ENCODE data around the gene RPL37.

DNA sequence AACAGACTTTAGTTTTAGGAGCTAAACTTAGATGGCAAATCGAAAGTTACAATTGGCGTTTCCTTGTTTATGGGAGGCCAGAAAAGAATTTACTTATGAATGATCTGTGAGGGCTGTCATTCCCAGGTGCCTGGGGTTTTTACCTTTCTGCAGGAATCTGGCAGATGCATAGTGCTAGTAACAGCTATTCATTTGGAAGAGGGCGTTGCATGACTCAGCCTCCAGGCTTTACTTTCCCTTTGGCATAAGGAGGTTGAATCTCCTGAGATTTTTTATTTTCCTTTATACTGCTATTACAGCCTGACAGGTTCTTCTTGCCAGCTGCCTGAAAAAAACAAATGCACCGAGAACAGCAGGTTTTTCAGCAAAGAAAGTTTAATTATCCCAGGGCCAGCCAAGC is 36.2 kb upstream of the RPL37 start:
- TF ChIP-seq CTCF (IDR thresholded peaks at IDR 0.05) (no peak), EP300 (IDR thresholded peaks at IDR 0.05; ENCODE audit: borderline replicate concordance in 1 of 2, low read depth in 1 of 2, low read length in 1 of 2) (no peak), EZH2phosphoT487 (IDR thresholded peaks at IDR 0.05; ENCODE audit: borderline replicate concordance, low read depth) (no peak), POLR2AphosphoS5 (IDR thresholded peaks at IDR 0.05; ENCODE audit: low read depth, low read length) (no peak), TCF12 (IDR thresholded peaks at IDR 0.05) (no peak), MEF2A (IDR thresholded peaks at IDR 0.05; ENCODE audit: borderline replicate concordance, low read depth) (no peak), CHD2 (IDR thresholded peaks at IDR 0.05; ENCODE audit: low read length, partially characterized antibody) (no peak), NRF1 (IDR thresholded peaks at IDR 0.05; ENCODE audit: low read depth, low read length) (no peak), RFX5 (IDR thresholded peaks at IDR 0.05; ENCODE audit: low read length) (no peak), YY1 (IDR thresholded peaks at IDR 0.05; ENCODE audit: low read depth) (no peak), USF1 (IDR thresholded peaks at IDR 0.05; ENCODE audit: borderline replicate concordance, low read depth) (no peak), REST (IDR thresholded peaks at IDR 0.05; ENCODE audit: low read depth, low read length) (no peak), SMC3 (IDR thresholded peaks at IDR 0.05; ENCODE audit: low read depth, low read length) (no peak)

All from SK-N-SH (cell line).